CD14-positive monocyte (primary cell): ENCODE data around the gene MX2. TPM values are rescaled to one million over a fixed set of nuclear protein-coding genes. Genes with fewer than 3 reads are reported as not detected.

Experiments used
- DNase-seq, 3 donors: peaks; one replicate each; pipeline ENCODE4 v3.0.0-alpha.2; 2011 to 2022
- H2AFZ ChIP-seq: 2 replicates; pipeline ENCODE4 v1.6.0; 2012; ENCODE audit warnings: mild to moderate bottlenecking, low read depth, low read length, inconsistent platforms; ENCODE audit not compliant: insufficient read depth, poor library complexity, severe bottlenecking
- H3K27ac ChIP-seq, 2 donors: 1 replicate in 1 of 2; 2 replicates in 1 of 2; pipeline ENCODE4 v1.5.1; 2012 to 2013; ENCODE audit warnings: low read length in 2 of 2, control low read depth in 1 of 2, inconsistent platforms in 1 of 2, low read depth in 1 of 2, mild to moderate bottlenecking in 1 of 2
- H3K27me3 ChIP-seq, 2 donors: one replicate each; pipeline versions ENCODE4 v1.6.0 to v1.6.1; 2011 to 2013; ENCODE audit warnings: low read length in 2 of 2; ENCODE audit not compliant: control insufficient read depth in 2 of 2, insufficient read depth in 2 of 2
- H3K36me3 ChIP-seq, 2 donors: replicated peaks in 1 of 2; 1 replicate in 1 of 2; 2 replicates in 1 of 2; pipeline versions ENCODE4 v1.5.1 to v1.6.1; 2012 to 2013; ENCODE audit warnings: low read length in 2 of 2, control low read depth in 1 of 2, inconsistent platforms in 1 of 2, mild to moderate bottlenecking in 1 of 2; ENCODE audit not compliant: insufficient read depth in 2 of 2, control insufficient read depth in 1 of 2
- H3K4me1 ChIP-seq, 2 donors: 1 replicate in 1 of 2; 2 replicates in 1 of 2; pipeline versions ENCODE4 v1.5.1 to v1.6.1; 2012 to 2013; ENCODE audit warnings: low read length in 2 of 2, control low read depth in 1 of 2, inconsistent platforms in 1 of 2, mild to moderate bottlenecking in 1 of 2, moderate library complexity in 1 of 2; ENCODE audit not compliant: insufficient read depth in 2 of 2, control insufficient read depth in 1 of 2
- H3K4me2 ChIP-seq: replicated peaks from 2 replicates; pipeline ENCODE3; 2012; ENCODE audit warnings: low read length, moderate library complexity, mild to moderate bottlenecking; ENCODE audit not compliant: poor library complexity, severe bottlenecking; ENCODE audit errors: extremely low read depth
- H3K4me3 ChIP-seq, 3 experiments: fragments of 200-600 bp in 1 of 3; sonication (generic) in 1 of 3; replicated peaks in 1 of 3; 1 replicate in 2 of 3; 2 replicates in 1 of 3; pipeline ENCODE4 v1.5.1; 2011 to 2013; ENCODE audit warnings: low read length in 3 of 3, mild to moderate bottlenecking in 3 of 3, control low read depth in 2 of 3, low read depth in 2 of 3, inconsistent platforms in 1 of 3, moderate library complexity in 1 of 3
- H3K79me2 ChIP-seq: 2 replicates; pipeline ENCODE4 v1.6.0; 2012; ENCODE audit warnings: mild to moderate bottlenecking, control low read depth, inconsistent platforms, low read length, moderate library complexity; ENCODE audit not compliant: insufficient read depth
- H3K9ac ChIP-seq: 2 replicates; pipeline ENCODE4 v1.6.0; 2017; ENCODE audit warnings: low read length, mild to moderate bottlenecking; ENCODE audit not compliant: insufficient read depth, poor library complexity, severe bottlenecking
- H3K9me3 ChIP-seq, 2 donors: replicated peaks in 1 of 2; 1 replicate in 1 of 2; 2 replicates in 1 of 2; pipeline versions ENCODE4 v1.5.1 to v1.6.1; 2012 to 2013; ENCODE audit warnings: low read length in 2 of 2, control low read depth in 1 of 2; ENCODE audit not compliant: control insufficient read depth in 1 of 2, insufficient read depth in 1 of 2
- H4K20me1 ChIP-seq: 2 replicates; pipeline ENCODE4 v1.6.0; 2012; ENCODE audit warnings: mild to moderate bottlenecking, low read length, control low read depth, moderate library complexity; ENCODE audit not compliant: insufficient read depth
- H3K27ac Mint-ChIP-seq, 7 donors: one replicate each; pipeline ENCODE4 v1.8.0; 2020; ENCODE audit warnings: mild to moderate bottlenecking in 7 of 7, mixed read lengths in 7 of 7, moderate library complexity in 6 of 7, inconsistent platforms in 2 of 7
- H3K27me3 Mint-ChIP-seq, 3 donors: one replicate each; pipeline ENCODE4 v1.8.0; 2021 to 2022; ENCODE audit warnings: low read depth in 3 of 3, mild to moderate bottlenecking in 3 of 3, mixed read lengths in 3 of 3, moderate library complexity in 3 of 3, inconsistent platforms in 1 of 3
- H3K36me3 Mint-ChIP-seq, 2 donors: one replicate each; pipeline ENCODE4 v1.8.0; 2020; ENCODE audit warnings: mixed read lengths in 2 of 2, inconsistent platforms in 1 of 2, mild to moderate bottlenecking in 1 of 2
- H3K4me1 Mint-ChIP-seq: one replicate; pipeline ENCODE4 v1.8.0; 2020; ENCODE audit warnings: mild to moderate bottlenecking, mixed read lengths
- H3K4me3 Mint-ChIP-seq, 2 donors: one replicate each; pipeline ENCODE4 v1.8.0; 2020; ENCODE audit warnings: mild to moderate bottlenecking in 2 of 2, mixed read lengths in 2 of 2, moderate library complexity in 1 of 2
- H3K9me3 Mint-ChIP-seq, 7 donors: one replicate each; pipeline ENCODE4 v1.8.0; 2020 to 2022; ENCODE audit warnings: mixed read lengths in 7 of 7, mild to moderate bottlenecking in 6 of 7, moderate library complexity in 6 of 7, inconsistent platforms in 2 of 7
- WGBS: methylation state at CpG from one replicate; pipeline ENCODE4 v1.1.5; 2013; ENCODE audit warnings: missing lambda C conversion rate; ENCODE audit not compliant: insufficient coverage; 5-methylcytosine and 5-hydroxymethylcytosine counted together
- intact Hi-C, 2 donors: fragments of 100-400 bp; cut with micrococcal nuclease; formaldehyde crosslinking; loops; one replicate each; pipeline versions ENCODE4 v1.15.0 to v1.15.1; 2023
- polyA plus RNA-seq, 3 donors: library from polyadenylated mRNA; depleted of rRNA in 1 of 3; unstranded in 2 of 3; stranded (reverse) in 1 of 3; fragments of 300-500 nt in 2 of 3; fragments of >200 nt in 1 of 3; fragmentation: Illumina TruSeq in 2 of 3; gene quantifications; 1 replicate in 2 of 3; 2 replicates in 1 of 3; pipeline ENCODE4 v1.2.3, GENCODE V29; 2012 to 2021
- TF ChIP-seq, protein P1 (sequence below): fragments of 200-600 bp; IDR thresholded peaks from one replicate; pipeline ENCODE4 v1.8.0; 2022; ENCODE audit warnings: antibody characterized with exemption, mild to moderate bottlenecking

Gene MX2
- polyA plus RNA-seq, 3 donors, result 43.1 to 79.4 (median 50.3) TPM

DNA sequence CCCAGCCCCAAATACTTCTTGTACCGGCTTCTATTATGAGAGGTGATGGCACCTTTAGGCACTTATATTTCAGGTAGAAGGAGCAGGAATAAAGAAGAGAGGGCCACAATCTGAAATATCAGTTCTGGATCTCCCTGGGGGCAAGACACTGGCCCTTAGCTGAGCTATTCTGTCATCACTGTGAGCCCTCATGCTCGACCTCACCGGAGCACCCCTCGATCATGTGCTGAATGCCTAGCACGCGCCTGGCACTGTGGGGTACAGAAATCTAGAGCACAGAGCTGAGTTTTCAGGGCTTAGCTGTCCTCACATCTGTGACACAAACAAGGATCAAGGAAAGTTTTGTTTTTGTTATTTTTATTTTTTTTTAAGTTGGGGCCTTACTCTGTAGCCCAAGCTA, 56.6 kb downstream of the MX2 start:
- Histone ChIP-seq H3K79me2 (no peaks in the 10 kb centered on the region), H3K4me1 (peaks cover 29 to 36% of the 10 kb centered on the region in 2 donors), H4K20me1 (no peaks in the 10 kb centered on the region), H3K36me3 (no peaks in the 10 kb centered on the region), H3K4me3 (no peak overlapping the region), H3K4me2 (no peak overlapping the region), H2AFZ (no peak overlapping the region), H3K27ac (no peak overlapping the region), H3K9ac (no peak overlapping the region), H3K9me3 (no peaks in the 10 kb centered on the region), H3K27me3 (no peaks in the 10 kb centered on the region)
- H3K4me3 Mint-ChIP-seq, result peak overlapping the region in 1 of 2 donors; percentile 20
- no peak for DNase-seq
- H3K27me3 Mint-ChIP-seq, result peaks cover 1 to 5% (median 2%) of the 10 kb centered on the region in 3 donors
- H3K9me3 Mint-ChIP-seq, result peaks cover 0 to 13% (median 4%) of the 10 kb centered on the region in 7 donors
- H3K27ac Mint-ChIP-seq, result peak overlapping the region in 4 of 7 donors; percentile 54 to 90 (median 74)
- intact Hi-C loops, result no loop called here
- TF ChIP-seq, protein P1, sequence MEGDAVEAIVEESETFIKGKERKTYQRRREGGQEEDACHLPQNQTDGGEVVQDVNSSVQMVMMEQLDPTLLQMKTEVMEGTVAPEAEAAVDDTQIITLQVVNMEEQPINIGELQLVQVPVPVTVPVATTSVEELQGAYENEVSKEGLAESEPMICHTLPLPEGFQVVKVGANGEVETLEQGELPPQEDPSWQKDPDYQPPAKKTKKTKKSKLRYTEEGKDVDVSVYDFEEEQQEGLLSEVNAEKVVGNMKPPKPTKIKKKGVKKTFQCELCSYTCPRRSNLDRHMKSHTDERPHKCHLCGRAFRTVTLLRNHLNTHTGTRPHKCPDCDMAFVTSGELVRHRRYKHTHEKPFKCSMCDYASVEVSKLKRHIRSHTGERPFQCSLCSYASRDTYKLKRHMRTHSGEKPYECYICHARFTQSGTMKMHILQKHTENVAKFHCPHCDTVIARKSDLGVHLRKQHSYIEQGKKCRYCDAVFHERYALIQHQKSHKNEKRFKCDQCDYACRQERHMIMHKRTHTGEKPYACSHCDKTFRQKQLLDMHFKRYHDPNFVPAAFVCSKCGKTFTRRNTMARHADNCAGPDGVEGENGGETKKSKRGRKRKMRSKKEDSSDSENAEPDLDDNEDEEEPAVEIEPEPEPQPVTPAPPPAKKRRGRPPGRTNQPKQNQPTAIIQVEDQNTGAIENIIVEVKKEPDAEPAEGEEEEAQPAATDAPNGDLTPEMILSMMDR, result no peak
- H3K36me3 Mint-ChIP-seq, result peaks cover 3 to 7% of the 10 kb centered on the region in 2 donors
- H3K4me1 Mint-ChIP-seq, result peaks cover 46% of the 10 kb centered on the region
- WGBS, result 98% methylated on average over 6 of the region's 6 CpGs

DNA sequence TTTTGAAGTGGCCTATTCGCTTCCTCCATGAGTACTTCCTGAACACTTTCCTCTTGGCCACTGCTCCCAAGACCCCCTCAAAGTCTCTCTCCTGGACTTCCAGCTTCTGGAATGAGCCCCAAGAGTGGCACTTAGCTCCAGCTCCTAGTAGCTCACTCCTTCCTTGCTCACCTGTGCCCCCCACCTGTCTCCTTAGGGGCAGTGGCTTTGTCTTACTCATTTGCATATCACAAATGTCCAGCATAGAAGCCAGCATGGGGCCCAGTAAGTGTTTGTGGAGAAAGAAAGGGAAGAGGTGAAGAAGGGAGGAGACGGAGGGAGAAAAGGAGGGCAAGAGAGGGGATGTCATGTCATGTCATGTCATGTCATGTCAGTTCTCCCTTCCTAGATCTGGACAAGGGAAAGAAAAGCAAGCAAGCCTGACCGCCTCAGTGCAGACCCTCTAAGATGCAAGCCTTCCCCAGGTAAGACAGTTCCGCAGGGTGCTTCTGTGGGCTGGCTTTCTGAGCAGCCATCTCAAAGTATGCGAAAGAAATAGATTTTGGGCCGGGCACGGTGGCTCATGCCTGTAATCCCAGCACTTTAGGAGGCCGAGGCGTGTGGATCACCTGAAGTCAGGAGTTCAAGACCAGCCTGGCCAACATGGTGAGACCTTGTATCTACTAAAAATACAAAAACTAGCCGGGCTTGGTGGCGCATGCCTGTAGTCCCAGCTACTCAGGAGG, 57.3 kb downstream of the MX2 start:
- WGBS, result 99% methylated on average over 9 of the region's 11 CpGs
- H3K4me1 Mint-ChIP-seq, result peaks cover 53% of the 10 kb centered on the region
- H3K27ac ChIP-seq, result peak overlapping the region; percentile 4 to 86

More for the DNA sequence above, 57.3 kb downstream of the MX2 start:
- Histone ChIP-seq H3K4me1 (peaks cover 37 to 43% of the 10 kb centered on the region in 2 donors), H3K9ac (no peak overlapping the region), H3K27me3 (no peaks in the 10 kb centered on the region), H3K9me3 (no peaks in the 10 kb centered on the region), H3K4me2 (peak overlapping the region; percentile 77), H2AFZ (no peak overlapping the region), H3K4me3 (peak overlapping the region in 1 of 3 experiments; percentile 75), H3K79me2 (no peaks in the 10 kb centered on the region), H3K36me3 (no peaks in the 10 kb centered on the region), H4K20me1 (no peaks in the 10 kb centered on the region)
- peaks cover 0 to 5% (median 1%) of the 10 kb centered on the region in 3 donors for H3K27me3 Mint-ChIP-seq
- intact Hi-C loops, result no loop called here
- H3K36me3 Mint-ChIP-seq, result peaks cover 3 to 7% of the 10 kb centered on the region in 2 donors
- DNase-seq, result no peak
- TF ChIP-seq, protein P1, result no peak
- H3K27ac Mint-ChIP-seq, result peak overlapping the region; percentile 77 to 94 (median 90)
- peak overlapping the region in 1 of 2 donors; percentile 42 for H3K4me3 Mint-ChIP-seq
- peaks cover 0 to 6% (median 4%) of the 10 kb centered on the region in 7 donors for H3K9me3 Mint-ChIP-seq
